COR-L47 (cell line): ENCODE data around the gene C10orf88.

Source experiments
- DNase-seq: peaks from one replicate; lab custom pipeline; 2025; lab: John Stamatoyannopoulos, UW

C10orf88 gene, protein sequence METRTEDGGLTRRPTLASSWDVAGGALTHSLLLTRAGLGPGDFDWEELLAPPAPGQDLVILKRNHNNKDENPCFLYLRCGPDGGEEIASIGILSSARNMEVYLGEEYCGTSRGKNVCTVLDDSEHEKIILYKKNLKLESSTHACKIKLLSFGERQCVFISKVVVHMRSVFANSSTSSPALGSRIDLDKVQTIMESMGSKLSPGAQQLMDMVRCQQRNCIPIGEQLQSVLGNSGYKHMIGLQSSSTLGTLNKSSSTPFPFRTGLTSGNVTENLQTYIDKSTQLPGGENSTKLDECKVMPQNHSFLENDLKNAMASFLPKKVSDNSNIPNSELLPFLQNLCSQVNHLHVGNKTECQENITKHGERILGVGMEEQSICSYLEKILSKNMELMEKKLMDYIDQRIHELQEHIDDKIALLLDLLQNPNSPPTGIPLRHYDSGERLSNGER

GRCh38 chr10:122953902-122954730 lies at the start of gene C10orf88:
C10orf88 (minus strand) TSS chr10:122954227; CDS start chr10:122954178, 49 bp downstream.
- DNase-seq, result peak; percentile 83

- DNase-seq, result no peak
These were observed 47.3 kb upstream of the C10orf88 start for GRCh38 chr10:123001370-123001769.

DNA sequence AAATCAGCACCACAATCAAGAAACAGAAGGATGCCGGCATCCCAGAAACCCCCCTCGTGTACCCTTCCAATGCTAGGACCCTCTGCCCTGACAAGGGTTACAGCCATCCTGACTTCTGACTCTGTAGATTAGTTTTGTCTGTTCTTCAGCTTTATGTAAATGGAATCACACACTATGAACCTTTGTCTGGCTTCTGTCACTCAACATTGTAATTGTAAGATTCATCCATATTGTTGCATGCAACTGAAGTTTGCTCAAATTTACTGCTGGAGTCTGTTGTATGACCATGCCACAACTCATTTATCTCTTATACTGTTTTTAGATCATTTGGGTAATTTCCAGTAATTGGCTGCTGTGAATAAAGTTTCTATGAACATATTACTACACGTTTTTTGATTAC lies 46.1 kb upstream of the C10orf88 start:
- no peak for DNase-seq

DNA sequence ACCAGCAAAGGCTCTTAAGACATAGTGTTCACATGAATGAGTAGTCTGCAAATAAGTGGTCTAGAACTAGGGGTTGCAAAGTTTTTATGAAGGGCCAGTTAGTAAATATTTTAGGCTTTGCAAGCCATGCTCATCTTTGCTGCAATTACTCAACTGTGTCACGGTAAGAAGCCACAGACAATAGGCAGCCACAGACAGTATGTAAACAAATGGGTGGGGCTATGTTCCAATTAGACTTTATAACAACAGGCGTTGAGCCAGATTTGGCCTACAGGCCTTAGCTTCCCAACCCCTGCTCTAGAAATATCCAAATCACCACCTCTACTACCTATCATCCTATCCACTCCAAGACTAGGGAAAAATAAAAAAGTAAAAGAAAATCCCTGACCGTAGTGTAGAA lies 45.3 kb upstream of the C10orf88 start:
- DNase-seq, result peak; percentile 36

GRCh38 chr10:122998934-122999333 lies 44.9 kb upstream of the C10orf88 start:
- DNase-seq, result no peak

DNA sequence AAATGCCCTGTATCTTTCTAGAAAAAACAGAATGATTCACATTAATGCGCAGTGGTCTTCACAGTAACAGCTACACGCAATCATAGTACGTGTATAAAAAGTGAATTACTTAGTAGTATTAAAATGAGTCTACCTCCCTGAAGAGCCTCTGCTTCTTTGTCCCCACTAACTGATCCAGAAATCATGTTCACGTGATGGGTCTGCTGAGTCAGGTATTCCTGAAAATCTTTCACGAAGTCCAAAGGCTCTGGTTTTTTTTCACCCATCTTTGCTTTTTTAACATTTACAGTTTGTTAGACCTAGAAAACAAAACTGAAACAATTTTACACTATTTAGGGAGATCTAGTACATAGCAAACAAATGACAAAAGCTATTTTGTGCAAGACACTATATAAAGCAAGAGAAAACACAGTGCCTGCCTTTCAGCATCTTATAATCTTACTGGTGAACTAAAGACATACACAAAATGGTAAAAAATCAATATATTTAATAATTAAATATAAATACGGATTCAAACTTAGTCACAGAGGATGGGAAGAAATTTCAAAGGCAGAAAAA lies 44.4 kb upstream of the C10orf88 start:
- no peak for DNase-seq

DNA sequence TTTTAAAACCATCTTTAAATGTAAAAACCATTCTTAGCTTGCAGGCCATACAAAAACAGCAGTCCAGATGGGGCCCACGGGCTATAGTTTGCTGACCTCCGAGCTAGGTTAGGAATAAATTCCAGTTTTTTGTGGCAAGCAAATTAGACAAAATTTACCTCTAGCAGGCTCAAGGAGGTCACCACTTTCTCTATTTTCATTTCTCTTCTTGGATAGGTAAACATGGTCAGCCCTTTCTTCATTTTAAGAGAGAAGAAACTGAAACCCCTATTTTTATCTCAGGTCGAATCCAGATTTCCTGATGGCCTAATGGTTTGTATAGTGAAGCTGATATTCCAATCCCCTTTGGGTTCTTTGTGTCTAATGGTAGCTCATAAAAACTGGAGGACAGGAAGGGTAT lies 43.8 kb upstream of the C10orf88 start:
- no peak for DNase-seq

DNA sequence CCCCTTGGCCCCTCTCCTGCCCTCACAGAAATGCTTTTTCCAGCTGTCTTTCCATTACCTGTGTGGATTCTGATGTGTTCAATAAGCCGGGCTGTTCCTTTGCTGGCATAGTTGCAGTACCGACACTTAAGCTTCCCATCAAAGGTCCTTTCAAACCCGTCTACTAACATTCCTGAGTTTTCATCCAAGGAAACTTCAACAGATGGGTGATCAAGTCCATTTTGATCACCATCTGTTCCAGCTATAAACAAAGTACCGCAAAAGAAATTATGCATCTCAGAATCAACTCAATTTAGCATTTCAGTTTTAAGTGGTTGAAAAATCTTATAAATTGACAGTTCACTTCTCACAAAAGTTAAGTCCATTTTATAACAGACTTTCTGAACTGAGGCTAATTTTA lies 41.9 kb upstream of the C10orf88 start:
- DNase-seq, result no peak

- DNase-seq, result no peak
These were observed 39.8 kb upstream of the C10orf88 start for GRCh38 chr10:122993797-122994336.

DNA sequence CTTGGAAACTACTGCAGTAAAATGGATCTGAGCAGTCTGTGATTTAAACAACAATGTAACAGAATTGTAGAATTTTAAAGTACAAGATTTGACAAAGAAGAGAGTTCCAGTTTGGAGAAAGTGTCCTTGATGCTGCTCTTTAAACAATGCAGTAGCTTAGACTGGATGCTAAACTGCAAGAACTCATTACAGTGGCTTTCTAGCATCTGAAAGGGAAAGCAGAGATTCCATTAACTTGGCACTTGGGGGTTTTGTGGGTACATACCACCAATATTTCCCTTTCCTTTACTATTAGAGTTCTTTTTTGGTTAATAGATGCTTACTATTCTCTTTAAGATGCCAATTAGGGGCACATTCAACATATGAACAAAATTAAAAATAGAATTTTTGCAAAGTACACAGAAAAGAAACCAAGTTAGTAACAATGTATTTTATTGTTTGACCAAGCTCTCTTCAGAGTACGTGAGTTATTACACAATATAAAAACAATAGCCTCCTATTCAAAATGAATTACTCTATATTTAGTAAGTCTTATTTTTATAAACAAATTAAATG lies 38.1 kb upstream of the C10orf88 start:
- DNase-seq, result no peak

- DNase-seq, result no peak
These were observed 36.3 kb upstream of the C10orf88 start for GRCh38 chr10:122990278-122990677.

DNA sequence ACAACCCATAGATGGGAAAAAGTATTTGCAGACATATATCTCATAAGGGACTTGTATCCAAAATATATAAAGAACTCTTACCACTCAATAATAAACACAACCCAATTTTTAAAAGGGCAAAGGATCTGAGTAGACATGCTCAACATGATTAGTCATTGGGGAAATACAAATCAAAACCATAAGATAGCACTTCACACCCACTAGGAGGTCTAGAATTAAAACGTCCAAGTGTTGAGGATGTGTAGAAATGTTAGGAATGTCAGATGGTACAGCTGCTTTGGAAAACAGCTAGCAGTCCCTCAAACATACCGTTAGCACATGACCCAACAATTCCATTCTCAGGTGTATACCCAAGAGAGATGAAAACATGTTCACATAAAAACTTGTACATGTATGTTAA lies 34.5 kb upstream of the C10orf88 start:
- no peak for DNase-seq

- DNase-seq, result no peak
These were observed 32.3 kb upstream of the C10orf88 start for GRCh38 chr10:122986335-122986734.

DNA sequence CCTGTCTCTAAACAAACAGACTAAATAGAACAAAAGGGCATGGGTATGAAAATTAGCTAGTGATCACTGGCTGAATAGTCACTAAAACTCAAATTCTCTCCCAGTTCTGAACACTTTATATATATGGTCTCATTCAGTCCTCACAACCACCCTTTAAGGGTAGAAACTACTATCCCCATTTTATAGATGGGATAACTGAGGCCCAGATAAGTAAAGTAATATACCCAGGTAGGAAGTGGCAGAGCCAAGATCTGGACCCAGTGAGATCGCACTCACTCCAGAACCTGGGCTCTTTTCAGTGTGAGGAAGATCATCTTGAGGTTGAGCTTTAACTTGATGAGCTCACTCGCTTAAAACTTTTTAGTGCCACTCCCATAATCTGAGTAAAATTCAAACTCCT lies 30.7 kb upstream of the C10orf88 start:
- DNase-seq, result no peak

- no peak for DNase-seq
These were observed 29.9 kb upstream of the C10orf88 start for GRCh38 chr10:122983898-122984297.

GRCh38 chr10:122981066-122981464 lies 27.0 kb upstream of the C10orf88 start:
- peak; percentile 24 for DNase-seq

GRCh38 chr10:122980209-122981065 lies 26.4 kb upstream of the C10orf88 start, which contains the start of gene PSTK:
PSTK (plus strand) TSS chr10:122980401; CDS start chr10:122980480, 79 bp downstream.
- peak; percentile 73 for DNase-seq

GRCh38 chr10:122974543-122975064 lies 20.6 kb upstream of the C10orf88 start:
- no peak for DNase-seq

DNA sequence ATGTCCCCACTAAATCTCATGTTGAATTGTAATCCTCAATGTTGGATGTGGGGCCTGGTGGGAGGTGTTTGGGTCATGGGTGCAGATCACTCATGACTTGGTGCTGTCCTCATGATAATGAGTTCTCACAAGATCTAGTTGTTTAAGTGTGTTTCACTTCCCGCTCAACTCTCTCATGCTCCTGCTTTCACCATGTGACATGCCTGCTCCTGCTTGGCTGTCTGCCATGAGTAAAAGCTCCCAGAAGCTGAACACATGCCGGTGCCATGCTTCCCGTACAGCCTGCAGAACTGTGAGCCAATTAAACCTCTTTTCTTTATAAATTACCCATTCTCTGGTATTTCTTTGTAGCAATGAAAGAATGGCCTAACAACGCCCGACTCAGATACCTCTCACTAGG lies 20.0 kb upstream of the C10orf88 start:
- no peak for DNase-seq

GRCh38 chr10:122968698-122969097 lies 14.7 kb upstream of the C10orf88 start:
- DNase-seq, result no peak

DNA sequence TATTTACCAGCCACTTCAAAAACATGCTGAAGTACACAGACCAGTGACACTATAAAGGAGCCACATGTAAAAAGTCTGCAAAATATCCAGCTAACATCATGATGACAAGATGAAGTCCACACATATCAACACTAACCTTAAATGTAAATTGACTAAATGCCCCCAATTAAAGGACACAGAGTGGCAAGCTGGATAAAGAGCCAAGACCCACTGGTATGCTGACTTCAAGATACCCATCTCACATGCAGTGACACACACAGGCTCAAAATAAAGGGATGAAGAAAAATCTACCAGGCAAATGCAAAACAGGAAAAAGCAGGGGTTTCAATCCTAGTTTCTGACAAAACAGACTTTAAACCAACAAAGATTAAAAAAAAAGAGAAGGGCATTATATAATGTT lies 12.9 kb upstream of the C10orf88 start:
- no peak for DNase-seq
